T-helper 1 cell treated with Interleukin-12 subunit alpha and Interleukin-12 subunit beta and Interleukin-4 antibody, amounts not matched to agents 30 ng/mL and 1 ng/mL, for 36 hours (primary cell): ENCODE results near the gene MTERF4. TPM values are rescaled to one million over a fixed set of nuclear protein-coding genes. Genes with fewer than 3 reads are reported as not detected.

Experiments used
- intact Hi-C: fragments of 100-400 bp; cut with micrococcal nuclease; formaldehyde crosslinking; loops from one replicate; pipeline ENCODE4 v1.15.1; 2024
- total RNA-seq: library from RNA; stranded (reverse); gene quantifications from 2 replicates; pipeline ENCODE4 v1.2.3, GENCODE V29; 2022

The MTERF4 gene
- total RNA-seq, 1 donor from 2014 or later, result 45.6 TPM

GRCh38 chr2:241135737-241136136 is 33.6 kb upstream of the MTERF4 start:
- intact Hi-C loops, result no loop called here

- intact Hi-C loops, result no loop called here
These were observed 32.6 kb upstream of the MTERF4 start for GRCh38 chr2:241134711-241135110.

GRCh38 chr2:241133436-241133820 is 31.3 kb upstream of the MTERF4 start:
- intact Hi-C loops, result no loop called here

GRCh38 chr2:241132538-241133435 is 30.7 kb upstream of the MTERF4 start:
- intact Hi-C loops, result no loop called here

GRCh38 chr2:241131531-241131930 is 29.4 kb upstream of the MTERF4 start:
- intact Hi-C loops, result no loop called here

- intact Hi-C loops, result no loop called here
These were observed 28.2 kb upstream of the MTERF4 start for GRCh38 chr2:241130316-241130715.

GRCh38 chr2:241129086-241129871 is 27.2 kb upstream of the MTERF4 start:
- intact Hi-C loops, result no loop called here

GRCh38 chr2:241128266-241128665 is 26.2 kb upstream of the MTERF4 start:
- intact Hi-C loops, result no loop called here

- intact Hi-C loops, result loop anchor here (1.0 kb wide), 4 partner anchors 17 to 48 kb away; partner anchors contain the start of genes MTERF4 and PPP1R7
These were observed 24.7 kb upstream of the MTERF4 start for GRCh38 chr2:241126771-241127202.

GRCh38 chr2:241126201-241126611 is 24.1 kb upstream of the MTERF4 start:
- intact Hi-C loops, result no loop called here

- intact Hi-C loops, result no loop called here
These were observed 23.5 kb upstream of the MTERF4 start for GRCh38 chr2:241125626-241126025.

GRCh38 chr2:241123816-241124536 is 21.9 kb upstream of the MTERF4 start:
- intact Hi-C loops, result no loop called here

- intact Hi-C loops, result no loop called here
These were observed 20.4 kb upstream of the MTERF4 start for GRCh38 chr2:241122376-241123002.

- intact Hi-C loops, result no loop called here
These were observed 18.9 kb upstream of the MTERF4 start for GRCh38 chr2:241121008-241121407.

- intact Hi-C loops, result no loop called here
These were observed 18.4 kb upstream of the MTERF4 start for GRCh38 chr2:241120440-241120839.

GRCh38 chr2:241118737-241119505 is 16.8 kb upstream of the MTERF4 start:
- intact Hi-C loops, result no loop called here

GRCh38 chr2:241116606-241117560 is 14.8 kb upstream of the MTERF4 start:
- intact Hi-C loops, result no loop called here

- intact Hi-C loops, result no loop called here
These were observed 13.3 kb upstream of the MTERF4 start for GRCh38 chr2:241115361-241115760.

GRCh38 chr2:241114836-241115235 is 12.7 kb upstream of the MTERF4 start:
- intact Hi-C loops, result no loop called here
